ENCODE measurements around the gene TPK1.

DNA sequence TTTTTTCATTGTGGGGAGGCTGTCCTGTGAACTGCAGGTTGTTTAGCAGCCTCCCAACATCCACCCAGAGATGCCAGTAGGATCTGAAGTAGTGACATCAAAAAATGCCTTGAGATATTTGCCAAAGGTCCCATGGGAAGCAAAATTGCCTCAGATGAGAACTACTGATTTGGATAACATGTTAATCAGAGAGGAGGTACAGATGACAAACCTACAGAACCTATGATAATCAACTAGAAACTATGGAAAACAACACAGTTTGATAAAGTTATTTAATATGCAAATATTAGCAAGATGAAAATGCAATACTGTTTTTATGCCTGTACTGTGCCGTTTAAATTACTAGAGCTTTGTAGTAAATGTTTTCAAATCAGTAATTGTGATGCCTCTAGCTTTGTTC is 341.5 kb downstream of the TPK1 start:
- TF ChIP-seq POLR2A (IDR thresholded peaks at IDR 0.05) (no peak), CTCF (IDR thresholded peaks at IDR 0.05) (no peak)

Data from uterus (tissue), 2 donors.